GM21576 (cell line): ENCODE data around the gene DHRS9.
"Not testable (repeated sequence)": the region's sequence is repeated elsewhere in the genome, so short reads cannot be mapped to it uniquely, and the experiment has no call there.

ENCODE experiments used
- ATAC-seq: cut with Tn5 transposase; IDR thresholded peaks from one replicate; pipeline ENCODE4 v1.9.1; 2021; ENCODE audit warnings: mild to moderate bottlenecking, moderate library complexity; ENCODE audit not compliant: unreplicated experiment

The DHRS9 gene

DNA sequence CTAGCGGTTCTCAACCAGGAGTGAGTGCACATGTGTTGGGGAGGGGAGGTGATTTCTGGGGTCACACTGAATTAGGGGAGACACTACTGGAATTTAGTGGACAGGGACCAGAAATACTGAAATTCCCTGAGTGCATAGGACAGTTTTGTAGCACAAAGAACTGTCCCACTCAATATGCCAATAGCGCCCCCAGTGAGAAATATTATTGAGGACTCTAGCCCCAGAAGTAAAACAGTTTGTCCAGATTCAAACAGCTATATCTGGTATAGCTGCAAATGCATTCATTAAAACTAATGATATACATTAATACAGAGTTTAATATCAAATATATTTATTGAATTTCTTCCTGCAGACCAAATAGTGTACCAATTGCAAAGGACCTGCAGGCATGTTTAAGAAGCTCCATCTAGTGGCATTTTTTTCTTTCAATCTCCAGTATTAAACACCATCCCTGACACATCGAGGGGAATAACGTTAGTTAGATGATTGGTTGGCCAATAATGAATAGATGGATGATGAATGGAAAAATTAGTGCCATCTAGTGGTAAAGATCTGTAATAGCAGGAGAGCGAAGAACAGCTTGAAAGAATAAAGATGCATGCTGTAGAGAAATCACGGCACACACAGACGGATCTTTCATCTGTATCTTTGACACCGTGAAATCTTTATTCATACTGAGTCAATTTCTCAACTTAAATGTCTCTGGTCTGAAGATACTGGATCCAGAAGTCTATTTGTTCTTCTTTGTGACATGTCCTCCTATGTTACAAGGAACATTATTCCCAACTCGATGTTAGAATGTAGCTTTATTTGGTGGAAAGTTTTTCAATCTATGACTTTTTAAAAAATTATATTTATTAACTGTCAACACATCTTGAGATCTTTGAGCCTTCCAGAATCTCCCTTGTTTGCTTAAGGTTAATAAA is 62.5 kb downstream of the DHRS9 start:
- peak; percentile 72 for ATAC-seq

DNA sequence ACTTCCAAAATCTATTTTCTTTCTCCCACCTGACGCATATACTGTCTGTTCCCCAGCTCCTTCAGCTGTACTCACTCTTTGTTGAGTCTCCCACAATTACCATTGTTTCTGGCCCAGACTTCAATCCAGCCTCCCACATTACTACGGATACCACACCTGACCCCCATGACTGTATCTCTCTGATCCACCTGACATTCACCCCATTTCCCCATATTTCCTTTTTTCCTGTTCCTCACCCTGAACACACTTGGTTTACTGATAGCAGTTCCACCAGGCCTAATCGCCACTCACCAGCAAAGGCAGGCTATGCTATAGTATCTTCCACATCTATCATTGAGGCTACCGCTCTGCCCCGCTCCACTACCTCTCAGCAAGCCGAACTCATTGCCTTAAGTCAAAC is 64.9 kb downstream of the DHRS9 start:
- ATAC-seq: not testable (repeated sequence)

GRCh38 chr2:169136428-169136827 is 67.1 kb downstream of the DHRS9 start:
- ATAC-seq: not testable (repeated sequence)

DNA sequence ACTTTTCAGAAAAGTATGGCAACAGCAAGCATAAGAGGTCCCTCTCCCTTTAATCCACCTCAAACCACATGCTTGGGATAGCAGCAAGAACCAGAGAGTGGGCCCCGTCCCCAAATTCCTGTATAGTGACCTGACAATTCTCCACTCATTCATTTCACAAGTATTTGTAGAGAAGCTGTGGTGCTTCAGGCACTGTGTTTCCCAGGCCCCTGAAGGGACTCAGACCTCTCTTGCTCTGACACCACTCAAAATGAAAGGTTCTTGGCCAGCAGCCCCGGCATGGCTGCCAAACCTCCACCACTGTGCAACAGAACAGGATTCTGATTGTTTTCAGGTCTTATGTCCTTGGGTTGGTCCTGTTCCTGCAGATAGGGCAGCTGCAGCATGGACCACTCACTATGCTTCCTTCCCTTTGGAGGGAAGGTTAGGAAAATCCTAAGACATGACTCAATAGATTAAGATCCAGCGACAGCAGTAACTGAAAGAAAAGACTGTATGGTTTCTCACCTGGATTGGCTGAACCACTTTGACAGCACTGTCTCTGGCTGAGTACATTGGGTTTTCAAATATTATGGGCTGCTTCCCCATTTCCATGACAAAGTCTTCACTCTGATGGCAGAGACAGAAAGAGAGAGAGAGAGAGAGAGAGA is 67.6 kb downstream of the DHRS9 start:
- ATAC-seq: no peak

GRCh38 chr2:169137924-169138323 is 68.6 kb downstream of the DHRS9 start:
- ATAC-seq: no peak

DNA sequence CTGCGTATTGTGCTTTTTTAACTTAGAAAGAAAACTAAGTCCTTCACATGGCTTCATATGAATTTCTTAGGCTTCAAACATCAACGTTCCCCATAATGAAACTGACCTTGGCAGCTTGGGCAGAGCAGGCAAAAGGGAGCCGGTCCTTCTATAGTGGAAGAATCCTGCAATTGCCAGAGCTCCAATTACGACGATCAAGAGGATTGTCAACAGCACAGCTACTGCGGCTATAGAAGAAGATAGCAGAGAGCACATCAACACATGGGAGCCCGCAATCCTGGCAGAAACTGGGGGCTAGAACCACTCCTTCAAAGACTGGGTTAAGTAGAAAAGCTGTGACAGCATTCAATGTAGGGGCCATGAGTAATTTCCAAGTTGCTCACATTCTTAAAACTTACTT is 69.8 kb downstream of the DHRS9 start:
- no peak for ATAC-seq

- no peak for ATAC-seq
These were observed 70.8 kb downstream of the DHRS9 start for GRCh38 chr2:169139993-169140767.

DNA sequence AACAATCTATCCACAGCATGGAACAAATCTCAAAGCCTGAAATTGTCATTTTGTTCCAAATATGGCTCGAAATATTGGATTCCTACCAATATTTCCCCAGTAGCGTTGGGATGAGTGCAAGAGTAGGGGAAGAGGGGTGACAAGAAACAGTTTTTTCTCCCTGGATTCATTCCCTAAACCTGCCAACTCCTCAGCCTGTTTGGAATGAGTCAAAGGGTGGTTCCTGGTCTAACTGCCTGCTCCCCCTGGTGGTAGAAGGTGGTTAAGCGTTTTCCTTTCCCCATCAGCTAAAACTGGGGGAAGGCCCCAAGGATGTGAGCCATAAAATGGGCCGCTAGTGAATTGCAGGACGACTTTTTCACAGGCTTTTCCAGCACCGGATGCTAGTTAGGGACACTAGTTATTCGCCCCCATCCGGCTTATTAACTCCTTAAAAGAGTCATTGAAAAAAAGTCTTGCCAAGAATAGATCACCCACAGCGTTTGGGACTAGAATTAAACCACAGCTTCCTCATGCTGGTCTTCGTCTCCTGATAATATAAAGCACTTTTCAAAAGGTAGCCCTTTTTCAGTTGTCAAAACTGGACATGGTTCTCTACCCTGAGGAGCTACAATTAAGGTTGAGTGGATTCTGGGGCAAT is 72.5 kb downstream of the DHRS9 start:
- no peak for ATAC-seq

- ATAC-seq: no peak
These were observed 74.6 kb downstream of the DHRS9 start for GRCh38 chr2:169143998-169144397.
